H9 (cell line): ENCODE data around the gene THAP4. TPM values are rescaled to one million over a fixed set of nuclear protein-coding genes. Genes with fewer than 3 reads are reported as not detected.

Experiments
- DNase-seq: peaks from one replicate; pipeline ENCODE4 v3.0.0-alpha.2; 2017
- H2AFZ ChIP-seq: one replicate; pipeline ENCODE4 v1.6.1; 2013; ENCODE audit warnings: mild to moderate bottlenecking, low read length, control low read depth, moderate library complexity
- H2AK5ac ChIP-seq: 2 replicates; pipeline ENCODE4 v1.6.1; 2013; ENCODE audit warnings: low read length, control low read depth, mixed read lengths; ENCODE audit not compliant: insufficient read length
- H2BK120ac ChIP-seq: one replicate; pipeline ENCODE4 v1.6.1; 2013; ENCODE audit warnings: low read depth, mild to moderate bottlenecking, low read length, control low read depth, inconsistent platforms; ENCODE audit not compliant: poor library complexity, severe bottlenecking
- H2BK12ac ChIP-seq: 2 replicates; pipeline ENCODE4 v1.6.1; 2013; ENCODE audit warnings: low read length, control low read depth, mixed read lengths, low read depth; ENCODE audit not compliant: insufficient read length
- H2BK15ac ChIP-seq: 2 replicates; pipeline ENCODE4 v1.6.1; 2013; ENCODE audit warnings: low read depth, low read length, control low read depth
- H2BK20ac ChIP-seq: one replicate; pipeline ENCODE4 v1.6.1; 2013; ENCODE audit warnings: low read depth, mild to moderate bottlenecking, low read length, control low read depth, inconsistent platforms; ENCODE audit not compliant: poor library complexity, severe bottlenecking
- H2BK5ac ChIP-seq: 2 replicates; pipeline ENCODE4 v1.6.1; 2013; ENCODE audit warnings: low read length, control low read depth, mixed read lengths; ENCODE audit not compliant: insufficient read length
- H3K14ac ChIP-seq: 2 replicates; pipeline ENCODE4 v1.6.1; 2013; ENCODE audit warnings: low read length, control low read depth; ENCODE audit not compliant: insufficient read depth
- H3K18ac ChIP-seq: 2 replicates; pipeline ENCODE4 v1.6.1; 2013; ENCODE audit warnings: low read depth, mild to moderate bottlenecking, mixed read lengths, low read length, control low read depth; ENCODE audit not compliant: insufficient read length
- H3K23ac ChIP-seq: 2 replicates; pipeline ENCODE4 v1.6.1; 2013; ENCODE audit warnings: low read length, control low read depth, mixed read lengths, low read depth; ENCODE audit not compliant: insufficient read length
- H3K23me2 ChIP-seq: 2 replicates; pipeline ENCODE4 v1.6.1; 2013; ENCODE audit warnings: low read depth, mild to moderate bottlenecking, mixed read lengths, low read length, control low read depth; ENCODE audit not compliant: insufficient read length, poor library complexity, severe bottlenecking
- H3K27ac ChIP-seq: 2 replicates; pipeline ENCODE4 v1.5.1; 2013; ENCODE audit warnings: low read length, control low read depth, mixed read lengths, low read depth; ENCODE audit not compliant: insufficient read length
- H3K27me3 ChIP-seq: 2 replicates; pipeline ENCODE4 v1.6.1; 2013; ENCODE audit warnings: low read length, control low read depth, inconsistent platforms; ENCODE audit not compliant: insufficient read depth
- H3K4ac ChIP-seq: 2 replicates; pipeline ENCODE4 v1.6.1; 2013; ENCODE audit warnings: low read depth, mild to moderate bottlenecking, control low read depth, inconsistent platforms, low read length, moderate library complexity
- H3K4me1 ChIP-seq: 2 replicates; pipeline ENCODE4 v1.6.1; 2013; ENCODE audit warnings: low read length, control low read depth, inconsistent platforms; ENCODE audit not compliant: insufficient read depth
- H3K4me2 ChIP-seq: 2 replicates; pipeline ENCODE4 v1.6.1; 2013; ENCODE audit warnings: low read length, control low read depth, mixed read lengths; ENCODE audit not compliant: insufficient read length, insufficient read depth
- H3K56ac ChIP-seq: 2 replicates; pipeline ENCODE4 v1.6.1; 2013; ENCODE audit warnings: low read depth, mild to moderate bottlenecking, mixed read lengths, low read length, control low read depth; ENCODE audit not compliant: insufficient read length
- H3K79me1 ChIP-seq: 2 replicates; pipeline ENCODE4 v1.6.1; 2013; ENCODE audit warnings: low read depth, mild to moderate bottlenecking, moderate library complexity, low read length, control low read depth, inconsistent platforms; ENCODE audit not compliant: insufficient read depth, poor library complexity, severe bottlenecking
- H3K79me2 ChIP-seq: 2 replicates; pipeline ENCODE4 v1.6.1; 2013; ENCODE audit warnings: low read length, control low read depth, inconsistent platforms; ENCODE audit not compliant: insufficient read depth
- H3K9ac ChIP-seq: 2 replicates; pipeline ENCODE4 v1.6.1; 2013; ENCODE audit warnings: low read length, control low read depth, mixed read lengths; ENCODE audit not compliant: insufficient read length; ENCODE audit errors: extremely low read depth
- H3K9me3 ChIP-seq: one replicate; pipeline ENCODE4 v1.6.1; 2013; ENCODE audit warnings: low read depth, low read length, inconsistent platforms; ENCODE audit not compliant: control insufficient read depth
- H3T11ph ChIP-seq: one replicate; pipeline ENCODE4 v1.6.1; 2013; ENCODE audit warnings: mild to moderate bottlenecking, low read length, control low read depth, inconsistent platforms
- H4K20me1 ChIP-seq: one replicate; pipeline ENCODE4 v1.6.1; 2013; ENCODE audit not compliant: control insufficient read depth, insufficient read length, insufficient read depth
- H4K5ac ChIP-seq: 2 replicates; pipeline ENCODE4 v1.6.1; 2013; ENCODE audit warnings: low read depth, mild to moderate bottlenecking, mixed read lengths, low read length, control low read depth; ENCODE audit not compliant: insufficient read length
- H4K8ac ChIP-seq: replicated peaks from 2 replicates; pipeline ENCODE4 v1.6.1; 2013; ENCODE audit warnings: low read length, control low read depth, mixed read lengths, low read depth; ENCODE audit not compliant: insufficient read length
- H4K91ac ChIP-seq: 2 replicates; pipeline ENCODE4 v1.6.1; 2013; ENCODE audit warnings: low read depth, mild to moderate bottlenecking, moderate library complexity, mixed read lengths, low read length, control low read depth; ENCODE audit not compliant: insufficient read length
- H3K27ac Mint-ChIP-seq, 3 experiments: 2 replicates in 2 of 3; 3 replicates in 1 of 3; pipeline ENCODE4 v1.8.0; 2020 to 2021; ENCODE audit warnings: mixed read lengths in 3 of 3, mild to moderate bottlenecking in 1 of 3, moderate library complexity in 1 of 3
- H3K27me3 Mint-ChIP-seq: 2 replicates; pipeline ENCODE4 v1.8.0; 2021; ENCODE audit warnings: low read depth, mild to moderate bottlenecking, moderate library complexity, mixed read lengths
- H3K36me3 Mint-ChIP-seq, 3 experiments: 2 replicates in 2 of 3; 3 replicates in 1 of 3; pipeline ENCODE4 v1.8.0; 2020 to 2021; ENCODE audit warnings: low read depth in 3 of 3, mixed read lengths in 3 of 3; ENCODE audit not compliant: insufficient read depth in 1 of 3
- H3K4me1 Mint-ChIP-seq, 2 experiments: 2 replicates each; pipeline ENCODE4 v1.8.0; 2020; ENCODE audit warnings: mixed read lengths in 2 of 2
- H3K4me3 Mint-ChIP-seq, 2 experiments: 2 replicates in 1 of 2; 3 replicates in 1 of 2; pipeline ENCODE4 v1.8.0; 2020 to 2021; ENCODE audit warnings: mild to moderate bottlenecking in 2 of 2, mixed read lengths in 2 of 2, moderate library complexity in 1 of 2
- H3K9me3 Mint-ChIP-seq, 2 experiments: 2 replicates in 1 of 2; 3 replicates in 1 of 2; pipeline ENCODE4 v1.8.0; 2020; ENCODE audit warnings: mild to moderate bottlenecking in 2 of 2, mixed read lengths in 2 of 2, moderate library complexity in 1 of 2
- CTCF ChIP-seq: fragments of 200-600 bp; sonication (generic); conservative IDR thresholded peaks from 3 replicates; pipeline ENCODE4 v1.8.0; 2021; ENCODE audit warnings: antibody characterized with exemption, mild to moderate bottlenecking
- WGBS: extraction: QIAGEN DNeasy Blood & Tissue Kit; methylation state at CpG from one replicate; pipeline ENCODE4 v1.1.7; 2013; ENCODE audit warnings: missing lambda C conversion rate, low lambda C conversion rate, mixed read lengths; ENCODE audit not compliant: insufficient read length; ENCODE audit errors: extremely low coverage; 5-methylcytosine and 5-hydroxymethylcytosine counted together
- total RNA-seq: library from RNA; stranded (reverse); gene quantifications from 2 replicates; pipeline ENCODE4 v1.2.1, GENCODE V29; 2021

The THAP4 gene
- total RNA-seq, 1 experiment from 2014 or later, result 70.6 TPM

- Histone ChIP-seq H3K14ac (no peak overlapping the region), H3K4me1 (no peaks in the 10 kb centered on the region), H3K9ac (no peak overlapping the region), H3T11ph (no peak overlapping the region), H4K8ac (no peak overlapping the region), H4K91ac (no peak overlapping the region), H2AFZ (no peak overlapping the region), H4K20me1 (no peaks in the 10 kb centered on the region), H2BK5ac (no peak overlapping the region), H3K4ac (no peak overlapping the region), H3K27ac (no peak overlapping the region), H3K23me2 (peaks cover 11% of the 10 kb centered on the region), H2BK120ac (no peak overlapping the region), H2AK5ac (no peak overlapping the region), H2BK15ac (no peak overlapping the region), H3K56ac (no peak overlapping the region), H2BK12ac (no peak overlapping the region), H3K18ac (no peak overlapping the region), H3K79me1 (no peaks in the 10 kb centered on the region), H3K4me2 (no peak overlapping the region), H3K23ac (no peak overlapping the region), H3K27me3 (peaks cover 16% of the 10 kb centered on the region; the same call in 1 of the 2 replicates), H3K79me2 (no peaks in the 10 kb centered on the region), H3K9me3 (no peaks in the 10 kb centered on the region), H4K5ac (no peak overlapping the region), H2BK20ac (no peak overlapping the region)
- Mint-ChIP-seq H3K27ac (no peak overlapping the region), H3K4me1 (peaks cover 3 to 13% of the 10 kb centered on the region in 2 experiments; a peak in 3 of 4 replicates), H3K36me3 (no peaks in the 10 kb centered on the region), H3K27me3 (peaks cover 48% of the 10 kb centered on the region), H3K9me3 (peaks cover 2% of the 10 kb centered on the region in 2 experiments; a peak in 1 of 5 replicates), H3K4me3 (no peak overlapping the region)
- no peak for DNase-seq
- WGBS, result no CpG with 5 or more reads among the region's 11 CpGs
- TF ChIP-seq CTCF, result no peak
Observed at GRCh38 chr2:241539616-241540374, 97.2 kb downstream of the THAP4 start.
